ENCODE measurements around the gene NPFFR1. TPM values are rescaled to one million over a fixed set of nuclear protein-coding genes. Genes with fewer than 3 reads are reported as not detected.

The NPFFR1 gene
- total RNA-seq, 3 donors from 2014 or later, result 0.44 TPM; not detected in 2

DNA sequence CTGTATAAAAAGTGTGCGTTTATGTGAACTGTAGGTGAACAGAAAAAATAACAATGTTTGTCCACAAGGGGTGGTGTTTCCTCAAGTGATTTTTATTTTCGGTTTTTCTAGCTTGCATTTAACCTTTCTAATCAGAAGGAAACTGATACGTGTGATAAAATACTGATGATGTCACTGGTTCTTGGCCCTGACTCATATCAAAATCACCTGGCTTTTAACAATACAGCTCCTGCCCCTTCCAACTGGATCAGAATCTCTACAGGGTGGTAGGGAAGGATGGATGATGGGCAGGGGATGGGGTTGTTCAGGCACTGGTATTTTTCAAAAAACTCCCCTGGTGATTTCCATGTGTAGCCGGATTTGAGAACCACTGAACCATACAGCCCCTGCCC lies 10.9 kb downstream of the NPFFR1 start:
- Histone ChIP-seq H3K27ac (no peak overlapping the region), H3K27me3 (no peaks in the 10 kb centered on the region), H3K4me3 (no peak overlapping the region), H3K4me1 (peaks cover 4 to 6% of the 10 kb centered on the region in 2 donors), H3K36me3 (no peaks in the 10 kb centered on the region), H3K9me3 (no peaks in the 10 kb centered on the region)
- DNase-seq (ENCODE audit: low spot score in 2 of 2), result no peak
- intact Hi-C loops (cut with DNase I; ENCODE audit: low total_unique reads), result no loop called here
- TF ChIP-seq POLR2A (IDR thresholded peaks at IDR 0.05) (no peak), POLR2AphosphoS5 (IDR thresholded peaks at IDR 0.05) (no peak)
- TF ChIP-seq, protein P1, sequence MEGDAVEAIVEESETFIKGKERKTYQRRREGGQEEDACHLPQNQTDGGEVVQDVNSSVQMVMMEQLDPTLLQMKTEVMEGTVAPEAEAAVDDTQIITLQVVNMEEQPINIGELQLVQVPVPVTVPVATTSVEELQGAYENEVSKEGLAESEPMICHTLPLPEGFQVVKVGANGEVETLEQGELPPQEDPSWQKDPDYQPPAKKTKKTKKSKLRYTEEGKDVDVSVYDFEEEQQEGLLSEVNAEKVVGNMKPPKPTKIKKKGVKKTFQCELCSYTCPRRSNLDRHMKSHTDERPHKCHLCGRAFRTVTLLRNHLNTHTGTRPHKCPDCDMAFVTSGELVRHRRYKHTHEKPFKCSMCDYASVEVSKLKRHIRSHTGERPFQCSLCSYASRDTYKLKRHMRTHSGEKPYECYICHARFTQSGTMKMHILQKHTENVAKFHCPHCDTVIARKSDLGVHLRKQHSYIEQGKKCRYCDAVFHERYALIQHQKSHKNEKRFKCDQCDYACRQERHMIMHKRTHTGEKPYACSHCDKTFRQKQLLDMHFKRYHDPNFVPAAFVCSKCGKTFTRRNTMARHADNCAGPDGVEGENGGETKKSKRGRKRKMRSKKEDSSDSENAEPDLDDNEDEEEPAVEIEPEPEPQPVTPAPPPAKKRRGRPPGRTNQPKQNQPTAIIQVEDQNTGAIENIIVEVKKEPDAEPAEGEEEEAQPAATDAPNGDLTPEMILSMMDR (IDR thresholded peaks at IDR 0.05), result peak; percentile 46 to 50 (median 46)

DNA sequence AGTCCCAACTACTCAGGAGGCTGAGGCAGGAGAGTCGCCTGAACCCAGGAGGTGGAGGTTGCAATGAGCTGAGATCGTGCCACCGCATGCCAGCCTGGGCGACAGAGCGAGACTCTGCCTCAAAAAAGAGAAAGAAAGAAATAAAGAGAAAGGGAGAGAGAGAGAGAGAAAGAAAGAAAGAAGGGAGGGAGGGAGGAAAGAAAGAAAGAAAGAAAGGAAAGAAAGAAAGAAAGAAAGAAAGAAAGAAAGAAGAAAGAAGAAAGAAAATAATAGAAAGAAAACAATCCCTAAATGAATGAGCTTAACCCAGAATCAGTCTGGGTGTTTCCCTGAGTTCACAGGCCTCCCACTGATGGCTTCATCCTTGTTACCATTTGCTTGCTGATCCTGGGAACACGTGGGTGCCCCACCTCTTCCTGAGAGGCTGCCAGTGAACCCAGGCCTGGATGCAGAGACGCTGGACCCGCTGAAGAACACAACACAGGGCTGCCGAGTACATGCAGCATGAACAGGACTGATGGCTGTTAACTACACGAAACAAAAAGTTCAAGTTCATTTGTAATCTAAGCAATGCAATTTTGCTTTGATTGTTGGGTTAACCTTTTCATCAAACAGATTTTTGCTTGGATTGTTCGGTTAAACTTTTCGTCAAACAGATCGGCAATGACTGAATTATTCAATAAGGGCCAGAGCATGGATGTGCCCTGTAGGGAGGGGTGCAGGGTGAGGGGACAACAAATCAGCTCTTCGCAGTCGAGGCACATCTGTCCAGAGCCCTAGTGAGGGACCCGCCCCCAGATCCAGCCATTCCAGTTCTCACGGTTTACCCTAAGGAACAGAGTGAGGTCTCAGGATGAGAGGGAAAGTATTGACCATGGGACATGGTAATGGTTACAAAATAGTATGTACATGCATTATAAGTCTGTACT lies 11.5 kb downstream of the NPFFR1 start:
- no peak overlapping the region for H3K4me3 ChIP-seq
- DNase-seq (ENCODE audit: low spot score in 2 of 2), result no peak
- intact Hi-C loops (cut with DNase I; ENCODE audit: low total_unique reads), result no loop called here

DNA sequence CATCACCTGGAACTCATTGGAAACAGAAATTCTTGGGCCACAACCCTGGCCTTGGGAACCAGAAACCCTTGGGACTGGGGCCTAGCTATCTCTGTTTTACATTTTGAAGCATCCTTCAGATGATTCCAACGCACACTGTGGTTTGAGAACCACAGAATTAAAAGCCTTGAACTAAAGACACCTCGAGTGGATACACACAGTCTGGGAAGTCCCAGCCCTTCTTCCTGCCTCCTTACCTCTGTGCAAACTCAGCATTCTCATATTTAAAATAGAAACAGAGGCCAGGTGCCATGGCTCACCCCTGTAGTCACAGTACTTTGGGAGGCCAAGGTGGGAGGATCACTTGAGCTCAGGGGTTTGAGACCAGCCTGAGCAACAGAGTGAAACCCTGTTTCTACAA lies 12.9 kb downstream of the NPFFR1 start:
- no peak for DNase-seq (ENCODE audit: low spot score in 2 of 2)
- H3K27me3 ChIP-seq, result no peaks in the 10 kb centered on the region
- no peak for TF ChIP-seq POLR2A (IDR thresholded peaks at IDR 0.05)
- TF ChIP-seq, protein P1 (IDR thresholded peaks at IDR 0.05), result no peak
- no peak for TF ChIP-seq POLR2AphosphoS5 (IDR thresholded peaks at IDR 0.05)
- H3K4me1 ChIP-seq, result peaks cover 4 to 6% of the 10 kb centered on the region in 2 donors
- H3K4me3 ChIP-seq, result no peak overlapping the region
- H3K27ac ChIP-seq, result no peak overlapping the region
- no peaks in the 10 kb centered on the region for H3K9me3 ChIP-seq
- no peaks in the 10 kb centered on the region for H3K36me3 ChIP-seq
- intact Hi-C loops (cut with DNase I; ENCODE audit: low total_unique reads), result no loop called here

More for the DNA sequence above, 11.5 kb downstream of the NPFFR1 start:
- no peaks in the 10 kb centered on the region for H3K27me3 ChIP-seq
- peaks cover 4 to 6% of the 10 kb centered on the region in 2 donors for H3K4me1 ChIP-seq
- TF ChIP-seq, protein P1 (IDR thresholded peaks at IDR 0.05), result no peak
- TF ChIP-seq POLR2A (IDR thresholded peaks at IDR 0.05) (no peak), POLR2AphosphoS5 (IDR thresholded peaks at IDR 0.05) (no peak)
- H3K9me3 ChIP-seq, result no peaks in the 10 kb centered on the region
- no peak overlapping the region for H3K27ac ChIP-seq
- H3K36me3 ChIP-seq, result no peaks in the 10 kb centered on the region

DNA sequence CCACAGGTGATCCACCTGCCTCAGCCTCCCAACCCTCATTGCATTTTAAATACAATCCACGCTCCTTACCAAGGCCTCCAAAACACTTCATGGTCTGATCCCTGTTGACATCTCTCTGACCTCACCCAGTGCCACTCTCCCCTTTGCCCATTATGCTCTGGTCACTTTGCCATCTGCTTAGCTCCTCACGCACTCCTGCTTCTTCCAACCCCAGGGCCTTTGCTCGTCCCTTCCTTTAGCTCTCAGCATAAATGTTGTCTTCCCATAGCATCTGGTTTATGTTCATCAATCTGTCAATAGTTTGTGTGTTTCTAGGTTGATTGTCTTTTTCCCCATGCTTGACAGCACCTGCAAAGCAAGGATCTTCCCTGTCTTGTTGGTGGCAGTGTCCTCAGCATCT lies 14.1 kb downstream of the NPFFR1 start:
- TF ChIP-seq POLR2AphosphoS5 (IDR thresholded peaks at IDR 0.05), result no peak
- TF ChIP-seq, protein P1 (IDR thresholded peaks at IDR 0.05), result no peak
- TF ChIP-seq POLR2A (IDR thresholded peaks at IDR 0.05), result no peak
- Histone ChIP-seq H3K4me3 (no peak overlapping the region), H3K27me3 (no peaks in the 10 kb centered on the region), H3K36me3 (no peaks in the 10 kb centered on the region), H3K9me3 (no peaks in the 10 kb centered on the region), H3K27ac (no peak overlapping the region), H3K4me1 (peaks cover 2 to 4% of the 10 kb centered on the region in 2 donors)
- no peak for DNase-seq (ENCODE audit: low spot score in 2 of 2)
- intact Hi-C loops (cut with DNase I; ENCODE audit: low total_unique reads), result loop anchor here (5.0 kb wide), 1 partner anchor 408 kb away; no protein-coding TSS in a partner anchor

DNA sequence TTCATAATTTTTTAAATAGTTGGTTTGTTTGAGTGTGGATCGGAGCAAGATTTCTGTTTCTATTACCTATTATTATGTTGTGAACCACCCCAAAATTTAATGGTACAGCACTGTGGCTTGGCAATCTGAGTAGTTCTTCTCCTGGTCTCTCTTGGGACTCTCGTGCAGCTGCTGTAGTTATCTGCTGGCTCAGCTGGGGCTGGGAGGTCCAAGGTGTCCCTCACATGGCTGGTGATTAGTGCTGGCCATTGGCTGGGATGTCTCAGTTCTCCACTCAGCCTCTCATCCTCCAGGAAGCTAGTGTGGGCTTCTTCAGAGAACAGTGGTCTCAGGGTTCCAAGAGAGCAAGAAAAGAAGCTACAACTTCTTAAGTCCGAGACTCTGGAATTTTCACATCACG lies 15.4 kb downstream of the NPFFR1 start:
- DNase-seq (ENCODE audit: low spot score in 2 of 2), result no peak
- Histone ChIP-seq H3K27ac (no peak overlapping the region), H3K4me1 (no peaks in the 10 kb centered on the region), H3K27me3 (no peaks in the 10 kb centered on the region), H3K9me3 (no peaks in the 10 kb centered on the region), H3K4me3 (no peak overlapping the region), H3K36me3 (no peaks in the 10 kb centered on the region)
- TF ChIP-seq, protein P1 (IDR thresholded peaks at IDR 0.05), result no peak
- TF ChIP-seq POLR2AphosphoS5 (IDR thresholded peaks at IDR 0.05), result no peak
- TF ChIP-seq POLR2A (IDR thresholded peaks at IDR 0.05), result no peak
- intact Hi-C loops (cut with DNase I; ENCODE audit: low total_unique reads), result loop anchor here (5.0 kb wide), 1 partner anchor 409 kb away; no protein-coding TSS in a partner anchor
